ENCODE results near the gene RNF220. TPM values are rescaled to one million over a fixed set of nuclear protein-coding genes. Genes with fewer than 3 reads are reported as not detected.

Gene RNF220
- total RNA-seq, 4 donors from 2014 or later, result 116 to 140 (median 123) TPM

DNA sequence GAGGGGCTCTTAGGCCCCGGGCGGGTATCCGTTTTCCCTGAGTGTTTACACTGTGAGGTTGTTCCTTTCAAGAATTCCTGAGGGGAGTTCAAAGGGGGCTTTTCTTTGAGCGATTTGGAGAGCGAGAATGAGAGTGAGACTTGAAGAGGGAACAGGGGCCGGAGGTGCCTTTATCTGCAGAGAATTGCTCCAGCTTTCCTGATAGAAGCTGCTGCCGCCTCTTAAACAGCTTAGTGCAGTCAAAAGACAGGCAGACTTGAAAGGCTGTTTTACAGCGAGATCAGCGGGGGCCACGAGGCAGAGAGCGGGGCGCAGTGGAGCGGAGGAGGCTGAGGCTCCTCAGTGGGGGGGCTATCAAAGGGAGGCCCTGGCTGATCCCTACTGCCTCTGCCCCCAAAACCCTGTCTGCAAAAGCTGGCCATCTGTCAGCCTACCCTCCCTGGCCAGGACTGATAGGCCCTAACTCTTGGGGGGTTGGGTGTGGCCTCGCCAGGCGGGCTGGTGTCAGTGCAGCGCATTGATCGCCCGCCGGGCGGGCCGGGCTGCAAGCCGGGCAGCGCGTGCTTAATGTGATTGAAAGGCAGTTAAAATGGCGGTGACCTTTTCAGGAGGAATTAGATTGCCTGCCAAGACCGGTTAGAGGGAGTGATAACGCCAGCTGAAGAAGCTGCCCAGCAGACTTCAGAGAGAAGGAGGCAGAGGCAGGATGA, 232.8 kb downstream of the RNF220 start:
- TF ChIP-seq POLR2A (IDR thresholded peaks at IDR 0.05) (no peak), CTCF (IDR thresholded peaks at IDR 0.05) (no peak)
- intact Hi-C loops (cut with DNase I; ENCODE audit: low total_unique reads), result no loop called here
- DNase-seq (ENCODE audit: low spot score in 2 of 2), result no peak
- WGBS, 2 donors, result 83 to 89% methylated on average over 26 to 27 of the region's 27 CpGs
- no peak overlapping the region for H3K4me3 ChIP-seq (ENCODE audit: low read depth, poor library complexity, severe bottlenecking)

DNA sequence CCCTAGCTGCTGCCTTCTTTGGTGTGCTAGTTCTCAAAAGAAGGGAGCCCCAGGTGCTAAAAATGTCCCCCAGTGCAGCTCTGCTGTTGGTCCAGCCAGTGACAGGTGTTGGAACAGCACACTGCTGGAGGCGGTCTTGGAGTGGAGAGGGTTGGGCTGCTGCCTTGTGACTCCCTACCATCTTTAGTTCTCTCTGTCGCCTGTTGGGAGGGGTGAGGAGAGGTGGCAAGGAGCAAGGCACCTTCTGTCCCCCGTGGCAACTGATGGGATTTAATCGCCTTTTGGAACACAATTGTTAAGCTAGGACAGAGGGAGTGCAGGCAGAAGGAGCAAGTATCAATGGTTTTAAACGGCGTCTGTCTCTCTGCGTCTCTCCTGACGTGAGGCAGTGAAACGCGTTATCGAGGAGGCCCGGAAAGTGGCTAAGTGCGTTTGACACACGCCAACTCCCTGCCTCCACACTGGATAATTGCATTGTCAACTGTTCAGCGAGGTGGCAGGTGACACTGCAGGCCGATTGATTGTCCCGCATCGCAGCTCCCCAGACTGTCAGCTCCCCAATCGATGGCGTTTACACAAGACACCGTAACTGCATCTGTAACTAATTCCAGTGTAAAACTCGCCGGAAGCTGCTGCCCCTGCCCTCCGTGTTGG, 235.3 kb downstream of the RNF220 start:
- TF ChIP-seq POLR2A (IDR thresholded peaks at IDR 0.05) (no peak), CTCF (IDR thresholded peaks at IDR 0.05) (no peak)
- intact Hi-C loops (cut with DNase I; ENCODE audit: low total_unique reads), result no loop called here
- DNase-seq (ENCODE audit: low spot score in 2 of 2), result no peak
- 83 to 84% methylated on average over 24 of the region's 24 CpGs for WGBS, 2 donors
- H3K4me3 ChIP-seq (ENCODE audit: low read depth, poor library complexity, severe bottlenecking), result no peak overlapping the region

GRCh38 chr1:44641126-44642102, 236.4 kb downstream of the RNF220 start:
- H3K4me3 ChIP-seq (ENCODE audit: low read depth, poor library complexity, severe bottlenecking), result no peak overlapping the region
- intact Hi-C loops (cut with DNase I; ENCODE audit: low total_unique reads), result no loop called here
- WGBS, 2 donors, result 79 to 86% methylated on average over 12 of the region's 12 CpGs
- TF ChIP-seq POLR2A (IDR thresholded peaks at IDR 0.05) (no peak), CTCF (IDR thresholded peaks at IDR 0.05) (no peak)
- DNase-seq (ENCODE audit: low spot score in 2 of 2), result no peak

DNA sequence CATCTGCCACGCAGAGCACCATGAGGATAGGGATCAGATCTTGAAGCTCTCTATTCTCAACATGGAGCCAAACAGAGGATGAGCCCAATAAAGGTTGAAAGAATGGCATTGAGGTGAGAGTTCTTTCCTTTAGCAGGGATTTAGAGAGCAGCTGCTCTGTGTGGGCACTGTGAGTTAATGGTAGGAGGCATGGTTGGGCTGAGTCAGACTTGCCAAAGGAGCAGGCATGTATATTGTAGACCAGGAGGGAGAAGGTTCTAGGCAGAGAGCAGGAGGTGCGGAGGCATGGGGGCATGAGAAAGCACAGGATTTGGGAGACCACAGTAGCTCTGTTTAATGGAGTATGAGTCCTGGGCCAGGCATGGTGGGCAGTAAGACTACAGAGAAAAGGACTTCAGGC, 237.2 kb downstream of the RNF220 start:
- WGBS, 2 donors, result 93 to 100% methylated on average over 2 of the region's 2 CpGs
- intact Hi-C loops (cut with DNase I; ENCODE audit: low total_unique reads), result no loop called here
- no peak overlapping the region for H3K4me3 ChIP-seq (ENCODE audit: low read depth, poor library complexity, severe bottlenecking)
- DNase-seq (ENCODE audit: low spot score in 2 of 2), result no peak
- TF ChIP-seq POLR2A (IDR thresholded peaks at IDR 0.05) (no peak), CTCF (IDR thresholded peaks at IDR 0.05) (no peak)

DNA sequence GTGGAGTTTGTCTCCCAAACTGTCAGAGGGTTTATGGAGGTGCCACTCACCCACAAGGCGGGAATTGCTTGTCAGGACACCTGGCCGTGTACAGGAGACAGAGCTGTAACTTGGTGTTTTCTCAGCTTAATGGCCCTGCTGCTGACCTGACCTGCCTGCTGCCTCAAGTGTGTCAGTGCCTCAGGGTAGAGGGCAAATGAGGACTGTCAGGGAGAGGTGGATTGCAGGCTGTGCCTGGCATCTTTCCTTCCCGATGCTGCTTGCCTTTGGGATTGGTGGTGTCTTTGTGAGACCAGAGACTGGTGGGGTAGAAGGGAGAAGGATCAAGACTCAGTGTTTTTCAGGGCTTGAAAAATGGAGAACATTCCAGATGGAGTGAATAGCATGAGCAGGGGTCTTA, 237.9 kb downstream of the RNF220 start:
- intact Hi-C loops (cut with DNase I; ENCODE audit: low total_unique reads), result no loop called here
- 86 to 89% methylated on average over 3 of the region's 3 CpGs for WGBS, 2 donors
- H3K4me3 ChIP-seq (ENCODE audit: low read depth, poor library complexity, severe bottlenecking), result no peak overlapping the region
- TF ChIP-seq CTCF (IDR thresholded peaks at IDR 0.05) (no peak), POLR2A (IDR thresholded peaks at IDR 0.05) (no peak)
- DNase-seq (ENCODE audit: low spot score in 2 of 2), result no peak
